ENCODE measurements around the gene LYPD6B. TPM values are rescaled to one million over a fixed set of nuclear protein-coding genes. Genes with fewer than 3 reads are reported as not detected.

LYPD6B gene
- total RNA-seq, 1 donor, result 2.5 TPM

DNA sequence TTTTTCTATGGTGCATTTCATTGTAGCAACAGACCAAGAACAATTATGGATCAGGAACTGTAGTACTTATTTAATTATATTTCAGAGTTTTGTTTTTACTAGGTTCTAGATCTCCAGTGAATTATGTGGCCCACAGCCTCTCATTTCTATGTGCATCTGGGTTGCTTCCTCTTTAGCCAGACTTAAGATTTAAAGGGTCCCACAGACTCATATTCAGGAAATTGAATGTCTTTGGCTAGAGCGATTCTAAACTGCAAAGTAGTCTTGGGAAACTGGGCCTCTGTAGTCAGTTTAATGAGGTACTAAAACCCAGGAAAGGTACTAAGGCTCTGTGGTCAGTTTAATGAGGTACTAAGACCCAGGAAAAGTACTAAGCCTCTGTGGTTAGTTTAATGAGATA lies 94.4 kb downstream of the LYPD6B start:
- no peaks in the 10 kb centered on the region for H3K4me1 ChIP-seq (ENCODE audit: insufficient read depth, low read length)
- TF ChIP-seq CTCF (IDR thresholded peaks at IDR 0.05; ENCODE audit: extremely low read depth, low read depth, low read length), result no peak
- H3K27me3 ChIP-seq (ENCODE audit: insufficient read depth, low read length), result no peaks in the 10 kb centered on the region
- H2AFZ ChIP-seq (ENCODE audit: low read length), result no peak overlapping the region
- no peaks in the 10 kb centered on the region for H3K79me2 ChIP-seq (ENCODE audit: insufficient read depth, low read length)
- H4K20me1 ChIP-seq (ENCODE audit: insufficient read depth, low read length), result no peaks in the 10 kb centered on the region
- H3K36me3 ChIP-seq (ENCODE audit: insufficient read depth, low read length), result no peaks in the 10 kb centered on the region
- DNase-seq (ENCODE audit: insufficient read length, low spot score, missing footprints), result no peak
- no peak overlapping the region for H3K4me2 ChIP-seq (ENCODE audit: insufficient read depth, low read length)
- no peak overlapping the region for H3K4me3 ChIP-seq (ENCODE audit: insufficient read depth, low read length)
- no peak overlapping the region for H3K27ac ChIP-seq (ENCODE audit: low read depth, low read length)
- H3K9me3 ChIP-seq (ENCODE audit: low read depth, low read length), result no peaks in the 10 kb centered on the region

- Histone ChIP-seq H3K79me2 (ENCODE audit: insufficient read depth, low read length) (no peaks in the 10 kb centered on the region), H3K9me3 (ENCODE audit: low read depth, low read length) (no peaks in the 10 kb centered on the region), H3K27me3 (ENCODE audit: insufficient read depth, low read length) (no peaks in the 10 kb centered on the region), H3K4me1 (ENCODE audit: insufficient read depth, low read length) (no peaks in the 10 kb centered on the region), H3K36me3 (ENCODE audit: insufficient read depth, low read length) (no peaks in the 10 kb centered on the region), H3K4me2 (ENCODE audit: insufficient read depth, low read length) (no peak overlapping the region), H4K20me1 (ENCODE audit: insufficient read depth, low read length) (no peaks in the 10 kb centered on the region), H3K4me3 (ENCODE audit: insufficient read depth, low read length) (no peak overlapping the region), H2AFZ (ENCODE audit: low read length) (no peak overlapping the region), H3K27ac (ENCODE audit: low read depth, low read length) (no peak overlapping the region)
- TF ChIP-seq CTCF (IDR thresholded peaks at IDR 0.05; ENCODE audit: extremely low read depth, low read depth, low read length), result no peak
- no peak for DNase-seq (ENCODE audit: insufficient read length, low spot score, missing footprints)
These were observed 95.9 kb downstream of the LYPD6B start for GRCh38 chr2:149134335-149134923.

DNA sequence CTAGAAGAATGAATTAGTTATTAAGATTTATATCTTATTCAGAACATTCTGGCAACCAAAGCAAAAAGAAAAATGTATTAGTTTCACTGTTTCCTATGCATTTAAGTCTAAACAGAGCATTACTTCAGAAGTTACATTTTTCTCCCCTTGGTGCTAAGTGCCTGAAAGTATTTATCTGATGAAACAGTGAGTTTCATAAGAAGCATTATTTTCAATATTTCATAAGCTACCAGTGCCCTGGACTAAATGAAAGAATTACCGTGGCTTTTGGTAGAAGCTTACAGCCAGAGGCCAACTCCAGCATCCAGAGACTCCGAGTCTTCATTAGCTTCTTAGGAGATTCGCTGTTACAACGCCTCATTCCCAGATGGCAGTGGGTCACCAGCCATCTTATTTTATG lies 97.6 kb downstream of the LYPD6B start:
- H3K27ac ChIP-seq (ENCODE audit: low read depth, low read length), result no peak overlapping the region
- TF ChIP-seq CTCF (IDR thresholded peaks at IDR 0.05; ENCODE audit: extremely low read depth, low read depth, low read length), result no peak
- no peak for DNase-seq (ENCODE audit: insufficient read length, low spot score, missing footprints)
- H4K20me1 ChIP-seq (ENCODE audit: insufficient read depth, low read length), result no peaks in the 10 kb centered on the region
- no peaks in the 10 kb centered on the region for H3K36me3 ChIP-seq (ENCODE audit: insufficient read depth, low read length)
- no peaks in the 10 kb centered on the region for H3K27me3 ChIP-seq (ENCODE audit: insufficient read depth, low read length)
- H3K4me3 ChIP-seq (ENCODE audit: insufficient read depth, low read length), result no peak overlapping the region
- H2AFZ ChIP-seq (ENCODE audit: low read length), result no peak overlapping the region
- no peak overlapping the region for H3K4me2 ChIP-seq (ENCODE audit: insufficient read depth, low read length)
- no peaks in the 10 kb centered on the region for H3K79me2 ChIP-seq (ENCODE audit: insufficient read depth, low read length)
- no peaks in the 10 kb centered on the region for H3K4me1 ChIP-seq (ENCODE audit: insufficient read depth, low read length)
- no peaks in the 10 kb centered on the region for H3K9me3 ChIP-seq (ENCODE audit: low read depth, low read length)

DNA sequence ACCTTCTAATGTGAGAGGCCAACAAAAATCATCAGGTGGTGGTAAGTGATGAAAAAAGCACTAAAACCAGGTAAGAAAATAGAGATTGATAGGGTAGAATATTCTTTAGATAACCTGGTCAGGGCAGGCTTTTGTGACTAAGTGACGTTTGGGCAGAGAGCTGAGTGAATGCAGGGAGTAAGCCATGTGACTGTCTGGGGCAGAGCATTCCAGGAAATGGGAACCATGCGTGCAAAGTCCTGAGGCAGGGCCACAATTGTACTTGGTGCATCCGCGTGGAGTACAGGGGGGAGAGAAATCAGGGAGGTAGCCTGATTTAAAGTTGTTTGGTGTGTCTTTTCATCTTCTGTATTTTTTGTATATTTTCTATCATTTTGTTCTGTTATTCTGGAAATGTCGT lies 102.5 kb downstream of the LYPD6B start:
- H3K4me1 ChIP-seq (ENCODE audit: insufficient read depth, low read length), result no peaks in the 10 kb centered on the region
- no peaks in the 10 kb centered on the region for H3K79me2 ChIP-seq (ENCODE audit: insufficient read depth, low read length)
- no peaks in the 10 kb centered on the region for H3K9me3 ChIP-seq (ENCODE audit: low read depth, low read length)
- H3K27ac ChIP-seq (ENCODE audit: low read depth, low read length), result no peak overlapping the region
- no peak overlapping the region for H3K4me3 ChIP-seq (ENCODE audit: insufficient read depth, low read length)
- H3K36me3 ChIP-seq (ENCODE audit: insufficient read depth, low read length), result no peaks in the 10 kb centered on the region
- no peak overlapping the region for H3K4me2 ChIP-seq (ENCODE audit: insufficient read depth, low read length)
- no peaks in the 10 kb centered on the region for H4K20me1 ChIP-seq (ENCODE audit: insufficient read depth, low read length)
- H3K27me3 ChIP-seq (ENCODE audit: insufficient read depth, low read length), result no peaks in the 10 kb centered on the region
- H2AFZ ChIP-seq (ENCODE audit: low read length), result no peak overlapping the region
- no peak for TF ChIP-seq CTCF (IDR thresholded peaks at IDR 0.05; ENCODE audit: extremely low read depth, low read depth, low read length)
- no peak for DNase-seq (ENCODE audit: insufficient read length, low spot score, missing footprints)

Data from osteoblast (primary cell).